NCI-H748 treated with DMSO at 0.1 percent for 48 hours (cell line): Measurements from ENCODE around the gene LILRA5.
"Not testable (repeated sequence)": the region's sequence is repeated elsewhere in the genome, so short reads cannot be mapped to it uniquely, and the experiment has no call there.

Experiments used
- DNase-seq: peaks from one replicate; lab custom pipeline; 2025; lab: John Stamatoyannopoulos, UW

The LILRA5 gene

GRCh38 chr19:54273821-54274220 lies 39.1 kb downstream of the LILRA5 start:
- no peak for DNase-seq

GRCh38 chr19:54272181-54272580 lies 40.8 kb downstream of the LILRA5 start:
- not testable (repeated sequence) for DNase-seq

GRCh38 chr19:54271587-54271986 lies 41.4 kb downstream of the LILRA5 start:
- not testable (repeated sequence) for DNase-seq

- no peak for DNase-seq
Measured at GRCh38 chr19:54271106-54271505, 41.9 kb downstream of the LILRA5 start.

- DNase-seq = no peak
Measured at GRCh38 chr19:54268936-54269335, 44.0 kb downstream of the LILRA5 start.

- peak; percentile 61 for DNase-seq
Measured at GRCh38 chr19:54266133-54266532, 46.8 kb downstream of the LILRA5 start.

- no peak for DNase-seq
Measured at GRCh38 chr19:54262470-54262869, 50.5 kb downstream of the LILRA5 start.

GRCh38 chr19:54262066-54262465 lies 50.9 kb downstream of the LILRA5 start:
- no peak for DNase-seq

- no peak for DNase-seq
Measured at GRCh38 chr19:54257116-54257480, 55.9 kb downstream of the LILRA5 start, which contains the start of gene LILRB5. LILRB5 (minus strand) TSS chr19:54257273; CDS start chr19:54257193, 80 bp downstream.
